SH-SY5Y (cell line): Measurements from ENCODE around the gene FAM222A.

ENCODE experiments used
- GATA2 ChIP-seq: IDR thresholded peaks from 2 replicates; pipeline ENCODE4 v1.6.1; 2011; ENCODE audit warnings: mild to moderate bottlenecking, low read depth, low read length
- GATA3 ChIP-seq: IDR thresholded peaks from 2 replicates; pipeline ENCODE4 v1.6.1; 2011; ENCODE audit warnings: low read depth, mild to moderate bottlenecking, low read length, moderate library complexity

GRCh38 chr12:109764123-109764522 is 50.5 kb downstream of the FAM222A start:
- no peak for TF ChIP-seq GATA3
- no peak for TF ChIP-seq GATA2
